ENCODE measurements around the gene CNGA2.

GRCh38 chrX:151771726-151772125, 37.2 kb downstream of the CNGA2 start:
- no peak for TF ChIP-seq REST (IDR thresholded peaks at IDR 0.05; ENCODE audit: unreplicated experiment)
- TF ChIP-seq CTCF (conservative IDR thresholded peaks at IDR 0.05; ENCODE audit: low read depth in 2 of 2): no peak
- TF ChIP-seq CREB1 (CRISPR knock-in tag; IDR thresholded peaks at IDR 0.05; ENCODE audit: low read depth): no peak
- no peak for TF ChIP-seq POLR2AphosphoS5 (IDR thresholded peaks at IDR 0.05; ENCODE audit: low read depth)
- TF ChIP-seq EZH2 (IDR thresholded peaks at IDR 0.05; ENCODE audit: low read depth, unreplicated experiment): no peak

Measured in GM23338 (cell line).